Endothelial cell of umbilical vein (primary cell): ENCODE results near the gene PRC1. TPM values are rescaled to one million over a fixed set of nuclear protein-coding genes. Genes with fewer than 3 reads are reported as not detected.
A peak's percentile ranks its signal among the peaks of the same experiment; 100 is the strongest.

Source experiments
- BruUV-seq: library from RNA; stranded (reverse); fragments of 400-500 nt; replicated peaks from 2 replicates; lab custom pipeline; 2021; lab: Mats Ljungman, UMichigan
- CTCF ChIA-PET: fragments of 300-600, 350-600 bp; sonication (Branson Sonifier 250); formaldehyde crosslinking; loops from one replicate; lab custom pipeline; 2021; ENCODE audit warnings: antibody characterized with exemption, inconsistent platforms; lab: Charles Lee
- POLR2A ChIA-PET: fragments of 300-600, 350-600 bp; sonication (Branson Sonifier 250); formaldehyde crosslinking; loops from one replicate; lab custom pipeline; 2021; ENCODE audit warnings: antibody characterized with exemption, inconsistent platforms; lab: Charles Lee
- DNase-seq: peaks from one replicate; pipeline ENCODE4 v3.0.0-alpha.2; 2011; ENCODE audit warnings: low read depth, low spot score
- FAIRE-seq: peaks from 2 replicates; lab custom pipeline; 2011; peaks lifted over from hg19 to GRCh38; lab: Jason Lieb, UNC
- H2AFZ ChIP-seq: 2 replicates; pipeline ENCODE4 v1.6.0; 2012; ENCODE audit warnings: low read depth, low read length, control low read depth, inconsistent platforms
- H3K27ac ChIP-seq: 2 replicates; pipeline ENCODE4 v1.5.1; 2011; ENCODE audit warnings: low read depth, mild to moderate bottlenecking, control low read depth, low read length, moderate library complexity; ENCODE audit not compliant: insufficient read depth
- H3K27me3 ChIP-seq, 2 experiments: 2 replicates each; pipeline versions ENCODE4 v1.6.0 to v1.6.1; 2011; ENCODE audit warnings: low read length in 2 of 2, mixed read lengths in 1 of 2; ENCODE audit not compliant: control insufficient read depth in 2 of 2, insufficient read depth in 2 of 2
- H3K36me3 ChIP-seq, 2 experiments: 2 replicates in 1 of 2; 3 replicates in 1 of 2; pipeline ENCODE4 v1.5.1; 2011; ENCODE audit warnings: low read length in 2 of 2, mild to moderate bottlenecking in 1 of 2, moderate library complexity in 1 of 2; ENCODE audit not compliant: control insufficient read depth in 2 of 2, insufficient read depth in 2 of 2; ENCODE audit errors: extremely low read depth in 1 of 2
- H3K4me1 ChIP-seq: 3 replicates; pipeline ENCODE4 v1.5.1; 2011; ENCODE audit warnings: mild to moderate bottlenecking, low read length; ENCODE audit not compliant: control insufficient read depth, insufficient read depth; ENCODE audit errors: extremely low read depth
- H3K4me2 ChIP-seq: 2 replicates; pipeline ENCODE4 v1.6.1; 2011; ENCODE audit warnings: low read length, control low read depth, mixed read lengths; ENCODE audit not compliant: insufficient read depth
- H3K4me3 ChIP-seq, 3 experiments: fragments of 200-600 bp in 1 of 3; sonication (generic), shearing (Covaris generic) in 1 of 3; replicated peaks in 1 of 3; 2 replicates each; pipeline ENCODE4 v1.5.1; 2011 to 2016; ENCODE audit warnings: control low read depth in 3 of 3, low read length in 3 of 3, mild to moderate bottlenecking in 2 of 3, inconsistent platforms in 1 of 3, low read depth in 1 of 3, moderate library complexity in 1 of 3; ENCODE audit not compliant: insufficient read depth in 1 of 3
- H3K79me2 ChIP-seq: 2 replicates; pipeline ENCODE4 v1.6.0; 2012; ENCODE audit warnings: low read length, inconsistent platforms; ENCODE audit not compliant: control insufficient read depth, insufficient read depth
- H3K9ac ChIP-seq: replicated peaks from 2 replicates; pipeline ENCODE3; 2011; ENCODE audit warnings: low read length, control low read depth; ENCODE audit not compliant: insufficient read depth; ENCODE audit errors: extremely low read depth
- H3K9me1 ChIP-seq: replicated peaks from 3 replicates; pipeline ENCODE4 v1.6.0; 2011; ENCODE audit warnings: mild to moderate bottlenecking, low read length; ENCODE audit not compliant: control insufficient read depth, insufficient read depth; ENCODE audit errors: extremely low read depth
- H3K9me3 ChIP-seq: replicated peaks from 2 replicates; pipeline ENCODE4 v1.5.1; 2012; ENCODE audit warnings: low read length, inconsistent platforms; ENCODE audit not compliant: control insufficient read depth, insufficient read depth
- H4K20me1 ChIP-seq: replicated peaks from 2 replicates; pipeline ENCODE3; 2011; ENCODE audit warnings: mild to moderate bottlenecking, low read length; ENCODE audit not compliant: control insufficient read depth, insufficient read depth; ENCODE audit errors: extremely low read depth
- EZH2 ChIP-seq: IDR thresholded peaks from 2 replicates; pipeline ENCODE4 v1.6.1; 2012; ENCODE audit warnings: borderline replicate concordance, low read depth, mild to moderate bottlenecking, moderate library complexity, low read length, inconsistent platforms; ENCODE audit not compliant: severe bottlenecking
- FOS ChIP-seq: IDR thresholded peaks from 2 replicates; pipeline ENCODE4 v1.6.1; 2011; ENCODE audit warnings: mild to moderate bottlenecking, low read length, moderate library complexity, borderline replicate concordance; ENCODE audit not compliant: insufficient read depth
- GATA2 ChIP-seq: IDR thresholded peaks from 2 replicates; pipeline ENCODE4 v1.7.0; 2011; ENCODE audit warnings: low read depth, mild to moderate bottlenecking, moderate library complexity, mixed read lengths, low read length; ENCODE audit not compliant: insufficient read length, insufficient read depth
- JUN ChIP-seq: IDR thresholded peaks from 2 replicates; pipeline ENCODE4 v1.6.1; 2011; ENCODE audit warnings: borderline replicate concordance, low read depth; ENCODE audit not compliant: insufficient read length, insufficient read depth
- MYC ChIP-seq: IDR thresholded peaks from one replicate; pipeline ENCODE4 v1.6.1; 2011; ENCODE audit warnings: mild to moderate bottlenecking, low read depth, low read length
- POLR2A ChIP-seq: IDR thresholded peaks from 2 replicates; pipeline ENCODE4 v1.6.1; 2012; ENCODE audit warnings: low read depth, mild to moderate bottlenecking, control low read depth, low read length
- POLR2AphosphoS5 ChIP-seq: IDR thresholded peaks from 2 replicates; pipeline ENCODE4 v1.6.1; 2012; ENCODE audit warnings: low read depth, mild to moderate bottlenecking, control low read depth, low read length, moderate library complexity; ENCODE audit not compliant: insufficient read depth
- dilution Hi-C: fragments of 300-500 bp; cut with MboI; formaldehyde crosslinking; loops from one replicate; pipeline ENCODE4 v1.15.0; 2019; ENCODE audit warnings: low sequenced_read_pairs; ENCODE audit not compliant: extremely low pct_ligation_motif_present
- intact Hi-C: fragments of 100-400 bp; cut with micrococcal nuclease; formaldehyde crosslinking; loops from one replicate; pipeline ENCODE4 v1.10.0; 2022
- polyA plus RNA-seq, 4 experiments: library from polyadenylated mRNA; depleted of rRNA in 3 of 4; stranded (reverse) in 3 of 4; unstranded in 1 of 4; fragments of >200 nt; gene quantifications; 2 replicates each; pipeline versions ENCODE4 v1.2.1 to v1.2.3, GENCODE V29; 2011 to 2012; ENCODE audit warnings: missing spikeins in 1 of 4
- total RNA-seq: library from RNA; stranded (reverse); gene quantifications from 2 replicates; pipeline ENCODE4 v1.2.3, GENCODE V29; 2021
- TF ChIP-seq, protein P1 (sequence below): IDR thresholded peaks from 2 replicates; pipeline ENCODE4 v1.6.1; 2011; ENCODE audit not compliant: insufficient read depth, insufficient read length
- TF ChIP-seq, protein P2 (sequence below), 2 donors: IDR thresholded peaks; 1 replicate in 1 of 2; 2 replicates in 1 of 2; pipeline ENCODE4 v1.5.1; 2011; ENCODE audit warnings: low read length in 2 of 2, mild to moderate bottlenecking in 2 of 2, moderate library complexity in 2 of 2, control low read depth in 1 of 2, inconsistent platforms in 1 of 2, low read depth in 1 of 2; ENCODE audit not compliant: insufficient read depth in 1 of 2; ENCODE audit errors: extremely low read depth in 1 of 2

PRC1 gene
- total and polyA plus RNA-seq, 2 donors (not counting 3 experiments of a cell fraction or from before 2014, with no cell fraction given) = 171 to 280 TPM

DNA sequence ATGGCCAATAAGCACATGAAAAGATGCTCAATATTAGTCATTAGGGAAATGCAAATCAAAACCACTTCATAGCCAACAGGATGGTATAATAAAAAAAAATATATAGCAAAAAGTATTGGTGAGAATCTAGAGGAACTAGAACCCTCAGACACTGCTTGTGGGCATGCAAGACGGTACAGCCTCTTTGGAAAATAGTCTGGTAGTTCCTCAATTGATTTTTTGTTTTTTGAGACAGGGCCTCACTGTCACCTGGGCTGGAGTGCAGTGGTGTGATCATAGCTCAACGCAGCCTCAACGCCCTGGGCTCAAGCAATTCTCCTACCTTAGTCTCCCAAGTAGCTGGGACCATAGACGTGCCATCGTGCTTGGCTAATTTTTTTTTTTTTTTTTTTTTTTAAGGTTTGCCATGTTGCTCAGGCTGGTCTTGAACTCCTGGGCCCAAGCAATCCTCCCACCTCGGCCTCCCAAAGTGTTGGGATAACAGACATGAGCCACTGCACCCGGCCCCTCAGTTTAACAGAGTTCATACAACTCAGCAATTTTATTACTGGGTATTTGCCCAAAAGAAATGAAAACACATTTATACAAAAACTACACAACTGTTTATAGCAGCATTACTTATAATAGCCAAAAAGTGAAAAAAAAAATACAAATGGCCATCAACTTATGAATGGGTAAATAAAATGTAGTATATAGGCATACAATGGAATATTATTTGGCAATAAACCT is 5.1 kb downstream of the PRC1 start:
- H3K4me2 ChIP-seq = peak overlapping the region; percentile 75
- peak; percentile 18 for FAIRE-seq
- H4K20me1 ChIP-seq = no peaks in the 10 kb centered on the region
- H2AFZ ChIP-seq = no peak overlapping the region
- H3K79me2 ChIP-seq = peaks cover 98% of the 10 kb centered on the region
- ChIA-PET POLR2A (no interaction called here), CTCF (interaction anchor here (0.6 to 0.7 kb wide), 2 partner anchors 17 to 32 kb away, joined by 3 read pairs; no protein-coding TSS in a partner anchor)
- TF ChIP-seq, protein P1, sequence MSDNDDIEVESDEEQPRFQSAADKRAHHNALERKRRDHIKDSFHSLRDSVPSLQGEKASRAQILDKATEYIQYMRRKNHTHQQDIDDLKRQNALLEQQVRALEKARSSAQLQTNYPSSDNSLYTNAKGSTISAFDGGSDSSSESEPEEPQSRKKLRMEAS = no peak
- TF ChIP-seq MYC = no peak
- TF ChIP-seq FOS = no peak
- TF ChIP-seq, protein P2, sequence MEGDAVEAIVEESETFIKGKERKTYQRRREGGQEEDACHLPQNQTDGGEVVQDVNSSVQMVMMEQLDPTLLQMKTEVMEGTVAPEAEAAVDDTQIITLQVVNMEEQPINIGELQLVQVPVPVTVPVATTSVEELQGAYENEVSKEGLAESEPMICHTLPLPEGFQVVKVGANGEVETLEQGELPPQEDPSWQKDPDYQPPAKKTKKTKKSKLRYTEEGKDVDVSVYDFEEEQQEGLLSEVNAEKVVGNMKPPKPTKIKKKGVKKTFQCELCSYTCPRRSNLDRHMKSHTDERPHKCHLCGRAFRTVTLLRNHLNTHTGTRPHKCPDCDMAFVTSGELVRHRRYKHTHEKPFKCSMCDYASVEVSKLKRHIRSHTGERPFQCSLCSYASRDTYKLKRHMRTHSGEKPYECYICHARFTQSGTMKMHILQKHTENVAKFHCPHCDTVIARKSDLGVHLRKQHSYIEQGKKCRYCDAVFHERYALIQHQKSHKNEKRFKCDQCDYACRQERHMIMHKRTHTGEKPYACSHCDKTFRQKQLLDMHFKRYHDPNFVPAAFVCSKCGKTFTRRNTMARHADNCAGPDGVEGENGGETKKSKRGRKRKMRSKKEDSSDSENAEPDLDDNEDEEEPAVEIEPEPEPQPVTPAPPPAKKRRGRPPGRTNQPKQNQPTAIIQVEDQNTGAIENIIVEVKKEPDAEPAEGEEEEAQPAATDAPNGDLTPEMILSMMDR (IDR thresholded peaks at IDR 0.05; ENCODE audit: extremely low read depth in 1 of 2, insufficient read depth in 1 of 2, low read depth in 1 of 2, low read length in 2 of 2) = no peak
- TF ChIP-seq GATA2 = no peak
- no peak for TF ChIP-seq EZH2
- TF ChIP-seq POLR2AphosphoS5 = no peak
- TF ChIP-seq POLR2A = no peak
- no peak for TF ChIP-seq JUN
- H3K27ac ChIP-seq = no peak overlapping the region
- H3K36me3 ChIP-seq = no peaks in the 10 kb centered on the region
- dilution Hi-C loops (no loop called here), intact Hi-C loops (no loop called here)
- no peaks in the 10 kb centered on the region for H3K9me3 ChIP-seq
- BruUV-seq = no TSS peak
- DNase-seq = no peak
- H3K27me3 ChIP-seq = no peaks in the 10 kb centered on the region
- no peaks in the 10 kb centered on the region for H3K9me1 ChIP-seq
- H3K9ac ChIP-seq = no peak overlapping the region
- peaks cover 26% of the 10 kb centered on the region for H3K4me1 ChIP-seq
- H3K4me3 ChIP-seq = no peak overlapping the region
